HTERT RPE-1 (cell line): Measurements from ENCODE around the gene EED.

Source experiments
- in situ Hi-C: fragments of 300-500 bp; cut with MboI; formaldehyde crosslinking; loops from 4 replicates; pipeline ENCODE4 v1.14.3; 2020; ENCODE audit warnings: low sequenced_read_pairs

EED gene, protein sequence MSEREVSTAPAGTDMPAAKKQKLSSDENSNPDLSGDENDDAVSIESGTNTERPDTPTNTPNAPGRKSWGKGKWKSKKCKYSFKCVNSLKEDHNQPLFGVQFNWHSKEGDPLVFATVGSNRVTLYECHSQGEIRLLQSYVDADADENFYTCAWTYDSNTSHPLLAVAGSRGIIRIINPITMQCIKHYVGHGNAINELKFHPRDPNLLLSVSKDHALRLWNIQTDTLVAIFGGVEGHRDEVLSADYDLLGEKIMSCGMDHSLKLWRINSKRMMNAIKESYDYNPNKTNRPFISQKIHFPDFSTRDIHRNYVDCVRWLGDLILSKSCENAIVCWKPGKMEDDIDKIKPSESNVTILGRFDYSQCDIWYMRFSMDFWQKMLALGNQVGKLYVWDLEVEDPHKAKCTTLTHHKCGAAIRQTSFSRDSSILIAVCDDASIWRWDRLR

DNA sequence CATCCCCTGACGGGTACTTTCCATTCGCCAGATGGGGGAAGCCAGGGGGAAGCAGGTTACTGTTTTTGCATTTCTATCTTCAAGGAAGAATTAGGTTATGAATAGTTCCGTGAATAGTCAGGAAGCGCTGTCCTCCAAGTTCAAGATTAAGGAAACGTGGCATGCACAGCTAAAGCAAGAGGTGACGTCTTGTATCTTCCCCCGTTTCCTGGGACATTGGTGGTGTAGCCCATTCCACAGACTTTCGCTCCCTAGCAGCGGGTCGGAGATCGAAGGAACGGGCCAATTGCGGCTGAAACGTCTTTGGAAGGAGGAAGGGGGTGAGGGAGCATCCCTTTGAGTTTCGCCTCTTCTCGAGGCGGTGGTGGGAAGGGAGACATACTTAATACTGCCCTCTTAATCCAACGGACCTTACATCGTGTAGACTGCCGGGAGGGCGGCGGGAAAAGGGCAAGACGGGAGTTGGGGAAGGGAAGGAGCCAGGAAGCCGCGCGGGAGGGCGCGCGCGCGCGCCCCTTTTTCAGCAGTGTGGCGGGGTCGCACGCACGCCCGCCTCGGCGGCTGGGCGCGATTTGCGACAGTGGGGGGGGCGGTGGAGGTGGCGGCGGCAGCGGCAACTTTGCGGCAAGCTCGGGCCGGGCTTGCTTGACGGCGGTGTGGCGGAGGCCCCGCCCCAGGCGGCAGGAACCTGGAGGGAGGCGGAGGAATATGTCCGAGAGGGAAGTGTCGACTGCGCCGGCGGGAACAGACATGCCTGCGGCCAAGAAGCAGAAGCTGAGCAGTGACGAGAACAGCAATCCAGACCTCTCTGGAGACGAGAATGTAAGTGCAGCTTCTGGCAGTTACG, at the start of gene EED:
Gene EED, plus strand, starts transcription at position 232 of the 847 bp plus-strand sequence. Its CDS starts 477 bp downstream, at position 709.
- in situ Hi-C loops = no loop called here

DNA sequence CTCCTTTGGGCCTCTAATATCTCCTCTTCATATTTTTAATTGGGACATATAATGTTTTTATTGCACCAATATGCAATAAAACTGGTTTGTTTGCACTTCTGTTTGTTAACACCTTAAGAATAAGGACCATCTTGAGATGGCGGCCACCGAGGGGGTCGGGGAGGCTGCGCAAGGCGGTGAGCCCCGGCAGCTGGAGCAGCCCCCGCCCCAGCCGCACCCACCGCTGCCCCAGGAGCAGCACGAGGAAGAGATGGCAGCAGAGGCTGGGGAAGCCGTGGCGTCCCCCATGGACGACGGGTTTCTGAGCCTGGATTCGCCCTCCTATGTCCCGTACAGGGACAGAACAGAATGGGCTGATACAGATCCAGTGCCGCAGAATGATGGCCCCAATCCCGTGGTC, 49.6 kb upstream of the EED start:
- in situ Hi-C loops = no loop called here

DNA sequence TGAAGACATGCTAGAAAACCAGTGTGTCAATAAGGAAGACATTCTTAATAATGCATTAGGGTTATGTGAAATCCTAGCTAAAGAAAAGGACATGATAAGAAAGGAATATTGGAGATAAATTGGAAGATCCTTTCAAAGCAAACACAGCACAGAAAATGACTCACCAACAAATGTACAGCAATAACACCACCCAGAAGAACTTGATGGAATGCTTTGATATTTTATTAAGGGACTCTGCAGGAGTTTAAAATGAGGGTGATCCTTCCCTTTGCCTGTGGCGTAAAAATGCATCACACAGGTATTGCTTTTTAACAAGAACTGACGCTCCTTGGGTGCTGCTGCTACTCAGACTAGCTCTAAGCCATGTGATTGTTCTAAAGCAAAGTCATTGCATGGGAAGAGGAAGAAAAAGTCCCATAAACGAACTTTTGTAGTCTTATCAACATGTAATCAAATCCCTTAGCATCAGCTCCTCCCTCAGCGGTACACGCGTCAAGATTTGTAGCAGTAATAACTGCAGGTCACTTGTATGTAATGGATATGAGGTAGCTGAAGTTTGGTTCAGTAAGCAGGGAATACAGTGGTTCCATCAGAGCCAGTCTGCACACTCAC, 48.4 kb upstream of the EED start:
- in situ Hi-C loops = no loop called here

DNA sequence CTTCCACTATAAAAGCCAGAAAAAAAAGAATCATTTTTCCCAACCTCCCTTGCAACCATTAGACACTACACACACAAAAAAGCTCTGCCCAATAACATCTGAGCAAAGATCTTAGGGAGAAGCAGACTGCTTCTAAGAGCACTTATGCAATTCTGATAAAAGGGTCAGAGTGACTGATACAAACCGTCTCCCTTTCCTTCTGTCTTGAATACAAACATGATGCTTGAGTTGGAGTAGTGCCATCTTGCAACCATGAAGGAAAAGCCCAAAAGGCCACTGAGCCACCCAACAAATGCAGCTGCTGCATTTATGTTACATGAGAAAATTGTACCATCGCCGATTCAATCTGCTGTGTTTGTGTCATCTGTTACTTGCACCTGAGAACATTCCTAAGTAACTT, 47.6 kb upstream of the EED start:
- in situ Hi-C loops = no loop called here

DNA sequence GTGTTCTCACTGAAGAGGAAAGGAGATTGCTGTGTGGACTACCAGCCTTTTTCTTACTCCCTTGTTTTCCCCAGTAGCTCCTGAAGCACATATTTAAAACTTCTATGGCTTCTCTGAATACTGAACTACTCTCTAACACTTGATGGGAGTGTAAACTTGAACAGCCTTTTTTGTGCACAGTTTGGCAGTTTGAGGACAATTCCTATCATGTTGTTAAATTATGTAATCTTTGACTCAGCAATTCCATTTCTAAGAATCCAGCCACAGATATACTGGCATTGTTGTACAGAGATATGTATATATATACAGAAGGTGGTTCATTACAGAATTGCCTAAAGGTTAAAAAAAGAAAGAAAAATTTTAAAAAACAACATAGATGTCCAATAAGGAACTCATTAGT, 47.1 kb upstream of the EED start:
- in situ Hi-C loops = no loop called here

DNA sequence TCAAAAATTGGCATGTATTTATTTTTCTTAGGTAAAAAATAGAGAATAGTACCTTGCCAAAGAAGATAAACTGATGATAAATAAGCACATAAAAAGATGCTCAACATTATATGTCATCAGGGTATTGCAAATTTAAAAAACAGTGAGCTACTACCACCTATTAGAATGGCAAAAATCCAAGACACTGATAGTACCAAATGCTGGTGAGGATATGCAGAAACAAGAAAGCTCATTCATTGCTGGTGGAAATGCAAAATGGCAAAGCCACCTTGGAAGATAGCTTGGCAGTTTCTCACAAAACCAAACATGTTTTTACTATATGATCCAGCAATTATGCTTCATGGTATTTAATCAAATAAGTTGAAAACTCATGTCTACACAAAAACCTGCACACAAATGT, 46.4 kb upstream of the EED start:
- in situ Hi-C loops = no loop called here

DNA sequence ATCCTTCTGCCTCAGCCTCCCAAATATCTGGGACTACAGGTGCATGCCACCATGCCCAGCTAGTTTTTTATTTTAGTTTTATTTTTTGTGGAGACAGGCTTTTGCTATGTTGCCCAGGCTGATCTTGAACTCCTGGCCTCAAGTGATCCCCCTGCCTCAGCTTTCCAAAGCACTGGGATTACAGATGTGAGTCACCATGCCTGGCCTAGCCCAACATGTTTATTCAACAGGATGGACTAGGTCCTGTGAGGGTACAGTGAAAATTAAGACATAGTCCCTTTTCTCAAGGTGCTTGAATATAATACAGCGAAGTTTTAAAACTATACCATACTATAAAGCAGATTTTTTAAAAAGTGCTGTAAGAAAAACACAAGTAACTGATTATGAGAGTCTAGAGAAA, 45.2 kb upstream of the EED start:
- in situ Hi-C loops = no loop called here

DNA sequence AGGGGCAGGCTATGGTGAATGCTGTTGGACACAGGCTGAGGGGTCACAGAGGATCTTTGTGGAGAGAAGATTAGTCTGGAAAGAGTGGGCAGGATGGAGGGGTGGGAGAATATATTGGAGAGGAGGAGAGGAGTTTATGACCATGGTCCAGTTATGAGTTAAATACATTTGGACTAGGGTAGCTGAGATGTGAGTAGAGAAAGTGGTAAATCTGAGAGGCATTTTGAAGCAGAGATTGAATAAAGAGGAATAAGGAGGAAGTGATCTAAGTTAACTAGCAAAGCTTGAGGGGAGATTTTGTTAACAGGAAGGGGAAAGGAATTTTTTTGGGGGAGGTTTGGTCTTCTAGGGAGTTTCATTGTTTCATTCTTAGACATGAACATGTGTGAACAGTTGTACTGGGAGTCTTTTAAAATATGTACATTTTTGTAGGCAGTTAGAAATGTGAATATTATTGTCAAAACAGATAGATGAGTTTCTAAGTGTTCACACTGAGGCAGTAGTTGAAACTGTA, 43.1 kb upstream of the EED start:
- in situ Hi-C loops = loop anchor here (25.0 kb wide), 1 partner anchor 164 kb away; no protein-coding TSS in a partner anchor

DNA sequence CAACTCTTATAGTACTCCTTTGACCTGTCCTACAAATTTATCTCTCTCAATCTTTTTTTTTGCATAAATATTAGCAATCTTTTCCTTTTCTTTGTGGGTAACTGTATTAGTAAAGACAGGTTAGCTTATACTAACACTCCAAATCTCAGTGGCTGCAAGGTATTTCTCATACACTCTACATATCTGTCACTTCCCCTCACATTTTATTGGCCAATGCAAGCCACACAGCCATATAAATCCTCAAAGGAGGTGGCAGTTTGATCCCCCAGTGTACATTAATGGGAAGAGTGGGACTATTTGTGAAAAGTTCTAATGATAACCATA, 42.6 kb upstream of the EED start:
- in situ Hi-C loops = loop anchor here (25.0 kb wide), 1 partner anchor 165 kb away; no protein-coding TSS in a partner anchor

DNA sequence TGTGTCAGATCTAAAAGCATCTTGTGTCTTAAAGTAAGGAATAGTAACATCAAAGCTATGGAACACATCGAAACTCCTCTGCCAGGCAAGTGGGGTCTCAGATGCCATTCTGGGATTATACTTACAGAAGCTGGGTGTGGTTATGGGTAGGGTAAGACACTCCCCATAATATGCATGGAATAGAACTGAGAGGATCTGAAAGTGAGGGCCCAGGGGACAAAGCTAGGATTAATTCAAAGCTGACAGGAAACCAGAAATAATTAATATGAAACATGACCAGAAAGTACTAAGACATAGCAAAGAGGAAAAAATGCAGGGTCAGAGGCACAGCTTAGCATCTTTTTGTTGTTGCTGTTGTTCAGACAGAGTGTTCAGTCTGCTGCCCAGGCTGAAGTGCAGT, 40.2 kb upstream of the EED start:
- in situ Hi-C loops = loop anchor here (25.0 kb wide), 1 partner anchor 167 kb away; no protein-coding TSS in a partner anchor

DNA sequence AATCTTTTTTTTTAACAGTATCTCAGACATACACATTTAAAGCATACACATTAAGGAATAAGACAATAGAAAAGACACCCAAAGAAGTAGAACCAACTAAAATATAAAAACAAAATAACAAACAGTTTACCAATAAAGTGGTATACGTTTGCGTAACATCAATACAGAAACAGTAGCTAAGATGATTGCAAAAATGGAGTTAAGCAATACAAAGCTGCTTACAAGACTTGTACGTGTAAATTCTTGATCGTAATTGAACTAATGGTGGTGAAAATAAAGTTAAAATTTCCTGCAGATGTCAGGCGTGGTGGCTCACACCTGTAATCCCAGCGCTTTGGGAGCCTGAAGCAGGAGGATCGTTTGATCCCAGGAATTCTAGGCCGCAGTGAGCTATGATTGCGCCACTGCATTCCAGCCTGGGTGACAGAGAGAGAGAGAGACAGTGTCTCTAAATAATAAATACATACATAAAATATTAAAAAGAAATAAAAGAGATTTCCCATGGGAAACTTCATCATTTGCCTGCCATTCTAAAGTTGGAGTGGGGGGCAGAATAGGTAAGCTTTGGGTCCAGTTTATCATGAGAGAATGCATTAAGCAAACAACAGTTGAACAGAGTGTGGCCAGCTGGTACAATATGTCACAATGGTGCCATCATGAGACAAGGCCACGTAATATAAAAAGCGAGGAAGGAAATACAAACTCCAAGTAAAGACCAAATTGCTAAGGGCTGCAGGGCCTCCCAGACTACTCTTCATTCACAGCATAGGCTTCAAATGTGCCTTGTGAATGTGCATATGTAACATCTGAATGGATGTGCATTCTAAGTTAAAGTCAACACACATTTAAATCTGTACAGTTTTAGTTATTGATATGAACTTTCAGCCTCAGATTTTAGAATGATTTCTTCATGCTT, 38.9 kb upstream of the EED start:
- in situ Hi-C loops = loop anchor here (25.0 kb wide), 1 partner anchor 168 kb away; no protein-coding TSS in a partner anchor

DNA sequence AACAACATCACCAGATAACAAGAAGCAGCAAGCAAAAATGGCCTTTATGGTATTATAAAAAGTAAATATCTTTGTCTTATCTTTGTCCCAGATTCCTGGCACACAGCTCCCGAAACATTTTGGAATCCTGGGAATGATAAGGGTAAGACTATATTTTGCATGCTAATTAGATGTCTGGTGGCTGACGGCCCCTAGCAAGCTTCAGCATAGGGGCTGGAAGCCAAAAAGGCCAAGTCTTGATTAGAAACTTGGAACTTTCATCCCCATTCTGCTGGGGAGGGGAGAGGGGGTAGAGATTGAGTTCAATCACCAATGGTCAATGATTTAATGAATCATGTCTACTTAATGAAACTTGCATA, 38.2 kb upstream of the EED start:
- in situ Hi-C loops = loop anchor here (25.0 kb wide), 1 partner anchor 169 kb away; no protein-coding TSS in a partner anchor

DNA sequence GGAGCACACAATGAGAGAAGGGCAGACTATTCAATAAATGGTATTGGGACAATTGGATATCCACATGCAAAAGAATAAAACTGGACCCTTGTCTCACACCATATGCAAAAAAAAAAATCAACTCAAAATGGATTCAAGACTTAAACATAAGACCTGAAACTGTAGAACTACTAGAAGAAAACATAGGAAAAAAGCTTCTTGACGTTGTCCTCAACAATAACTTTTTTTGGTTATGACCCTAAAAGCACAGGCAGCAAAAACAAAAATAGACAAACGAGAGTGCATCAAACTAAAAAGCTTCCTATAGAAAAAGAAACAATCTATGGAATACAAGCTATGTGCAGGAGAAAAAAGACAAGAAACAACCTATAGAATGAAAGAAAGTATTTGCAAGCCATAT, 37.1 kb upstream of the EED start:
- in situ Hi-C loops = loop anchor here (25.0 kb wide), 1 partner anchor 170 kb away; no protein-coding TSS in a partner anchor

DNA sequence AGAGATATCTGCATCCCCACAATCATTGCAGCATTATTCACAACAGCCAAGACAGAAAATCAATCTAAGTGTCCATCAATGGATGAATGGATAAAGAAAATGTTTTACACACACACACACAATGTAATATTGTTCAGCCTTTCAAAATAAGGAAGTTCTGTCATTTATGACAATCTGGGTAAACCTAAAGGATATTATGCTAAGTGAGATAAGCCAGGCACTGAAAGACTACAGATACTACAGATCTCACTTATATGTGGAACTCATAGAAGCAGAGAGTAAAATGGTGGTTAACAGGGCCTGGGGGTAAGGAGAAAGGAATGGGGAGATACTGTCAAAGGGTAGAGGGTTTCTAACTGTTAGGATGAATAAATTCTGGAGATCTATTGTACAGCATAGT, 36.0 kb upstream of the EED start:
- in situ Hi-C loops = loop anchor here (25.0 kb wide), 1 partner anchor 171 kb away; no protein-coding TSS in a partner anchor

DNA sequence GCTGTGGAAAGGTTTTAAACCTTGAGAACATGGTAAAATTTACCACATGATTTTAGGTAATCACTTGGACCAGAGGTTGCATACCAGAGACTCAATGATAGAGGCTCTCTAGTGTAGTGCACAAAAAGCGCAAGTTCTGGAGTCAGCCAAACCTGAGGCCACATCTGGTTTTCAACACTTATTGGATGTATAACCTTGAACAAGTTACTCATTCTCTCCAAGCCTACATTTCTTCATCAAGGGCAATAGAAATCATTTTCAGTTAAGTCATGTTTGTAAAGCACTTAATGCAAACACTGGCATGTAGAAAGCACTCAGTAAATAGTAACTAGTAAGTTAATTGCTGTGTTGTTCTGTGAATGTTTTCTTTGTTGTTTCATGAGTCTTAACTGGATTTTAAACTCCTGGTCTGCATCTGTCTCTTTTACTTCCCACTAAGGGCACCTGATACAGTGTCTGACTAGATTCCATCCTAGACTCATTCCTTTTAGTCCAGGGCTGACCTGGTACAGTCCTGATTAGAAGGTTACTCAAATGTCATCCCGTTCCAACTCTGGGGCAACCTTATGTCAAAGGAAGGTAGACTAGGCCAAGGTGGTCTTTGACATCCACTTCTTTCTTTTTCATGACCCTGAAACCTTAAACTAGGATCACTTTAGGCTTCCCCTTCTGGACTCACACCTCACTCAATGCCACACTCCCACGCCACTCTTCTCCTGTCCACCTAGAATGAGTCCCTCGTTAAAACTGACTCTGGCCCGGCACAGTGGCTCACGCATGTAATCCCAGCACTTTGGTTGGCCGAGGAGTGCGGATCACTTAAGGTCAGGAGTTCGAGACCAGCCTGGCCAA, 34.5 kb upstream of the EED start:
- in situ Hi-C loops = loop anchor here (25.0 kb wide), 1 partner anchor 173 kb away; no protein-coding TSS in a partner anchor

DNA sequence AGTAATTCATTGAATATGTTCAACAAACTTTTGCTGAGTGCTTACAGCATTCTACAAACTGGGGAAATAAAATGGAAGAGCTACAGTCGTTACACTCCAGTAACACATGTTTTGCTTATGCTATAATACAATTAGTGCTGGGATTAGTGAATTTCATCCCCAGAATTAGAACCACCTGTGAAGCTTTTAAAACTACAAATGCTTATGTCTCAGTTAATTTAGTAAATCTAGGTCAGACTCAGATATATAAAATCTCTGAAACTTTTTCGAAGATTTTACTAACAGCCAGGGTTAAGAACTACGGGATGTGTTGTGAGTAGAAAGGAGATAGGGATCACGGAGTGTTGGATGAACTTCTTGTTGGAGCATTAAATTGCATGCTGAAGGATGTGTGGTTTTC, 33.7 kb upstream of the EED start:
- in situ Hi-C loops = loop anchor here (25.0 kb wide), 1 partner anchor 174 kb away; no protein-coding TSS in a partner anchor

DNA sequence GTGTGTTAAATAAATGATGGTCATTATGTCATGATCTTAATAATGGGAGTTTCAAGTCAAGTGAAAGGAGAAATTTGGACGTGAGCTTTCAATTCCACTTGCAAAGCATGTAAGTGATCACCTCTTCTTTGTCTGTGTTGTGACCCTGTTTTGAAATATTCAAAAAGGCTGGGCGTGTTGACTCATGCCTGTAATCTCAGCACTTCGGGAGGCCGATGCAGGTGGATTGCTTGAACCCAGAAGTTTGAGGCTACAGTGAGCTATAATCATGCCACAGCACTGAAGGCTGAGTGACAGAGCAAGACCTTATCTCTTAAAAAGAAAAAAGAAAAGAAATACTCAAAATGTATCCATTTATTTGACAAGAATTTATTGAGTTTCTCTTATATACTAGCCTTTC, 32.9 kb upstream of the EED start:
- in situ Hi-C loops = loop anchor here (25.0 kb wide), 1 partner anchor 174 kb away; no protein-coding TSS in a partner anchor

DNA sequence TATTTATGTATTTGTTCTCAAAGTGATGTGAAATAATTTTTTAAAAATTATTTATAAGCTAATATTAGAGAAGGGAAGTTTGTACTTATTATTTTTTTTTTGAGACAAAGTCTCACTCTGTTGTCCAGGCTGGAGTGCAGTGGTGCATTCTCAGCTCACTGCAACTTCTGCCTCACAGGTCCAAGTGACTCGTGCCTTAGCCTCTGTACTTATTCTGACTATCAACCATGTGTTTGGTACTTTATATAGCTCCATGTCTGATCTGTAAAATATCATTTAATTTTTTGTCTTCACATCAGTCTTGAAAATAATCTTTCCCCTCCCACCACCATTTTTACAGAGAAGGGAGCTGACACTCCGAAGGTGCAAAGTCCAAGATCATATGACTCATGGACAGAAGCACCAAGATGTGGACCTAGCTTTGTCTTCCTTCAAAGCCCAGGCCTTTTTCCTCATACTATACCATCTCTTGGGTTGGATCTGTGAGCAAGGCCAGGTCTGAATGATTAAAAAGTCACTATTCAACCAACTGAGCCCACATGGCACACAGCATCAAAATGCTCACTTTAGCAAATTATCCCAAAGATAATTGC, 32.4 kb upstream of the EED start:
- in situ Hi-C loops = loop anchor here (25.0 kb wide), 1 partner anchor 175 kb away; no protein-coding TSS in a partner anchor
